HUES6 (cell line): ENCODE data around the gene STK32B.
"Not testable (repeated sequence)": the region's sequence is repeated elsewhere in the genome, so short reads cannot be mapped to it uniquely, and the experiment has no call there.

ENCODE experiments used
- H3K27ac ChIP-seq: 2 replicates; pipeline ENCODE4 v1.7.0; 2013; ENCODE audit warnings: low read depth, mild to moderate bottlenecking, low read length, inconsistent platforms
- H3K27me3 ChIP-seq: 2 replicates; pipeline ENCODE4 v1.6.1; 2013; ENCODE audit warnings: low read length; ENCODE audit not compliant: control insufficient read depth, insufficient read depth
- H3K36me3 ChIP-seq: 2 replicates; pipeline ENCODE4 v1.6.1; 2013; ENCODE audit warnings: low read length; ENCODE audit not compliant: control insufficient read depth, insufficient read depth
- H3K4me1 ChIP-seq: 2 replicates; pipeline ENCODE4 v1.6.1; 2013; ENCODE audit warnings: low read length; ENCODE audit not compliant: control insufficient read depth, insufficient read depth
- H3K4me3 ChIP-seq: 2 replicates; pipeline ENCODE4 v1.5.1; 2013; ENCODE audit warnings: low read depth, low read length
- H3K9ac ChIP-seq: one replicate; pipeline ENCODE4 v1.6.1; 2013; ENCODE audit warnings: mild to moderate bottlenecking, low read length
- H3K9me3 ChIP-seq: 2 replicates; pipeline ENCODE4 v1.6.1; 2013; ENCODE audit warnings: low read depth, low read length; ENCODE audit not compliant: control insufficient read depth, insufficient read depth

STK32B gene

GRCh38 chr4:5435823-5436222 is 384.5 kb downstream of the STK32B start:
- peaks cover 13% of the 10 kb centered on the region for H3K9me3 ChIP-seq
- no peaks in the 10 kb centered on the region for H3K27me3 ChIP-seq

DNA sequence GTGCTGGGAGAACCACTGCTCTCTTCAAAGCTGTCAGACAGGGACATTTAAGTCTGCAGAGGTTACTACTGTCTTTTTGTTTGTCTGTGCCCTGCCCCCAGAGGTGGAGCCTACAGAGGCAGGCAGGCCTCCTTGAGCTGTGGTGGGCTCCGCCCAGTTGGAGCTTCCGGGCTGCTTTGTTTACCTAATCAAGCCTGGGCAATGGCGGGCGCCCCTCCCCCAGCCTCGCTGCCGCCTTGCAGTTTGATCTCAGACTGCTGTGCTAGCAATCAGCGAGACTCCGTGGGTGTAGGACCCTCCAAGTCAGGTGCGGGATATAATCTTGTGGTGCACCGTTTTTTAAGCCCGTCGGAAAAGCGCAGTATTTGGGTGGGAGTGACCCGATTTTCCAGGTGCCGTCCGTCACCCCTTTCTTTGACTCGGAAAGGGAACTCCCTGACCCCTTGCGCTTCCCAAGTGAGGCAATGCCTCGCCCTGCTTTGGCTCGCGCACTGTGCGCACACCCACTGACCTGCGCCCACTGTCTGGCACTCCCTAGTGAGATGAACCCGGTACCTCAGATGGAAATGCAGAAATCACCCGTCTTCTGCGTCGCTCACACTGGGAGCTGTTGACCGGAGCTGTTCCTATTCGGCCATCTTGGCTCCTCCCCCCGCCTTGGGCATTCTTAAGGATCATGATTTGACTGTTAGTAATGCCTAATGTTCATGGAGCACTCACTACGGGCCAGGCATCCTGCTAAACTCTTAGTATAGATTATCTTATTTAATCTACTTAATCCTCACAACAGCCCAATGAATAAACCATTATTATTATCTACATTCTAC is 392.9 kb downstream of the STK32B start:
- peak overlapping the region; percentile 46 for H3K4me3 ChIP-seq
- peak overlapping the region; percentile 52 for H3K9ac ChIP-seq
- not testable (repeated sequence) for H3K27me3 ChIP-seq, H3K27ac ChIP-seq, H3K4me1 ChIP-seq, H3K9me3 ChIP-seq, H3K36me3 ChIP-seq

More at GRCh38 chr4:5435823-5436222, 384.5 kb downstream of the STK32B start:
- Histone ChIP-seq H3K4me1 (peaks cover 2% of the 10 kb centered on the region; the same call in 1 of the 2 replicates), H3K9ac (no peak overlapping the region), H3K36me3 (no peaks in the 10 kb centered on the region), H3K4me3 (no peak overlapping the region), H3K27ac (no peak overlapping the region)

GRCh38 chr4:5444918-5445517 is 393.7 kb downstream of the STK32B start:
- peak overlapping the region; percentile 46; the same call in 1 of the 2 replicates for H3K4me3 ChIP-seq
- H3K36me3 ChIP-seq = no peaks in the 10 kb centered on the region
- peaks cover 6% of the 10 kb centered on the region for H3K9me3 ChIP-seq
- H3K27me3 ChIP-seq = no peaks in the 10 kb centered on the region
- peaks cover 4% of the 10 kb centered on the region; the same call in 1 of the 2 replicates for H3K4me1 ChIP-seq
- no peak overlapping the region for H3K9ac ChIP-seq
- H3K27ac ChIP-seq = no peak overlapping the region

DNA sequence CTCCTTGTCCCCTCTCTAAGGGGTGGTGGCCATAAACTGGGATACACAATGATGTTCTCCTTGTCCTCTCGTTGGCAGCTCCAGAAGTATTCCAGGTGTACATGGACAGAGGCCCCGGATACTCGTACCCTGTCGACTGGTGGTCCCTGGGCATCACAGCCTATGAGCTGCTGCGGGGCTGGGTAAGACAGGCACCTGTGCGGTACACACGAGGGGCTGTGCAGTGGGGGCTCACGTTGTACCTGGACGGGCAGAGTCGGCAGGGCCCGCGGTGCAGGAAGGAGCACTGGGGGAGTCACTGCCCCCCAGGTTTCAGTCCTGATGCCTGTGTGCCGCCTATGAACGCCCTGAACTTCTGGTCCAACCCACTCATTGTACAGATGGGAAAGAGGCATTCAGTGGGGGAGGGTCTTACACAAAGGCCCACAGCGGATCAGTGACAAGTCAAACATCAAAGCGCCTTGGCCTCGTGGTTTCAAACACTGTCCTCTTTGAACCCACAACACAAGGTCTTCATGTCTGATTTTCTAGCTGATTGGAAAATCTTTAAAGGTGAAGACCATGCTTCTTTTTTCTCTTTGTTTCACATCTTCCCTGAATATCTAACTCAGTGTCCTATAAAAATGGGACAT is 395.4 kb downstream of the STK32B start:
- H3K4me3 ChIP-seq = no peak overlapping the region
- no peaks in the 10 kb centered on the region for H3K36me3 ChIP-seq
- H3K4me1 ChIP-seq = peaks cover 4% of the 10 kb centered on the region; the same call in 1 of the 2 replicates
- H3K27me3 ChIP-seq = no peaks in the 10 kb centered on the region
- H3K9ac ChIP-seq = no peak overlapping the region
- H3K27ac ChIP-seq = no peak overlapping the region
- peaks cover 6% of the 10 kb centered on the region for H3K9me3 ChIP-seq

GRCh38 chr4:5447755-5448154 is 396.5 kb downstream of the STK32B start:
- Histone ChIP-seq H3K27ac (no peak overlapping the region), H3K9me3 (peaks cover 6% of the 10 kb centered on the region), H3K9ac (no peak overlapping the region), H3K36me3 (no peaks in the 10 kb centered on the region), H3K27me3 (no peaks in the 10 kb centered on the region), H3K4me1 (peaks cover 4% of the 10 kb centered on the region; the same call in 1 of the 2 replicates), H3K4me3 (no peak overlapping the region)

DNA sequence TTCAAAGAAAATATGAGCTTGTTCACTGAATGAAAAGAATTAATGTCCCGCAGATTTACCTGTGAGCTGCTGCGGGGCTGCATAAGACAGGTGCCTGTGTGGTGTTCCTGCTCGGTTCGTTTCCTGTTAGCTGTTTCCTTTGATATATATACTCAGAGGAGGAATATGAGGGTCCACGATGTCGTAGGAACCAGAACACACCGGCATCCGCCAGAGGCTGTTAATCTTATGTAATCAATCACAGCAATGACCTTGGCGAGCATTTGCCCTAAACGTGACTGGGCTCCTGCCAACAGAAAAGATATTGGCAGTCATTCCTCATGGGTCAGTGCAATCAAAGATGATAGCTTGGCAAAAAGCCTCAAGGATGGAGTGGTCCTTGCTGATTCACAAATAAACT is 396.9 kb downstream of the STK32B start:
- no peaks in the 10 kb centered on the region for H3K36me3 ChIP-seq
- no peak overlapping the region for H3K9ac ChIP-seq
- peaks cover 6% of the 10 kb centered on the region for H3K9me3 ChIP-seq
- peaks cover 4% of the 10 kb centered on the region; the same call in 1 of the 2 replicates for H3K4me1 ChIP-seq
- H3K4me3 ChIP-seq = no peak overlapping the region
- no peak overlapping the region for H3K27ac ChIP-seq
- no peaks in the 10 kb centered on the region for H3K27me3 ChIP-seq

DNA sequence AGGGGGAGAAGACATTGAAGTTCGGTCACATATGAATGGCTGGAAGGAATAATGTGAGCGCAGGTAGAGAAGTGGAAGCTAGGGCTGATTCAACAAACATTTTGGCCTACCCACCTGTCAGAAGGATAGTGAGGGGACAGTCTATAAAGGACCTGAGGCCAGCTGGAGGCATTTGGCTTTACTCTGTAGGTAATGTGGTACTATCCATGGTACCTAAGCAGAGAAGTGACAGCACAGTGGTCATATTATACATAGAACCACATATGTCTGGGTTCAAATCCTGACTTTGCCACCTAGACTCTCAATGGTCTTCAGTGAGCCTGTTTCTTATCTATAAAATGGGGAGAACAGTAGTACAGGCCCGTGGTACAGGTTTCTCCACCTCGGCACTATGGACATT is 400.0 kb downstream of the STK32B start:
- no peak overlapping the region for H3K27ac ChIP-seq
- no peak overlapping the region for H3K4me3 ChIP-seq
- no peaks in the 10 kb centered on the region; the same call in 1 of the 2 replicates for H3K9me3 ChIP-seq
- H3K4me1 ChIP-seq = no peaks in the 10 kb centered on the region
- no peaks in the 10 kb centered on the region for H3K27me3 ChIP-seq
- no peaks in the 10 kb centered on the region for H3K36me3 ChIP-seq
- no peak overlapping the region for H3K9ac ChIP-seq

DNA sequence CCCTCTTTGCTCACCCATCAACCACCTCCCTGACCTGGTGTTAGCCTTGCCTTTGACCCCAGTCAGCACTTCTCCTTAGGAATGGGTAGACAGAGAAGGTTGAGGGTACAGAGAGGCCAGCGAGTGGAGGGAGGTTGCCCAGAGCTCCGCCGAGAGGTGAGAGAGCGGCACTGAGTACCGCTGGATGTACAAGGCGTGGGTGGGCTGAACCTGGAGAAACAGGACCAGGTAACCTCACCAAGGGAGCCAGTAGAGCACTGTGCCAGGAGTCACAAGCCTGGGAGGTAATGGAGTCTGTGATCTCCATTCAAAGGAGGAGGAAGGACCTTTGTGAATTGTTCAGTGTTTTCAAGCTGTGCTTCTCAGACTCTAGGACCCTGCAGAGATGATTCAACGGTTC is 400.9 kb downstream of the STK32B start:
- H3K4me3 ChIP-seq = no peak overlapping the region
- H3K36me3 ChIP-seq = no peaks in the 10 kb centered on the region
- H3K27ac ChIP-seq = no peak overlapping the region
- H3K27me3 ChIP-seq = no peaks in the 10 kb centered on the region
- no peaks in the 10 kb centered on the region; the same call in 1 of the 2 replicates for H3K9me3 ChIP-seq
- no peak overlapping the region for H3K9ac ChIP-seq
- H3K4me1 ChIP-seq = no peaks in the 10 kb centered on the region

DNA sequence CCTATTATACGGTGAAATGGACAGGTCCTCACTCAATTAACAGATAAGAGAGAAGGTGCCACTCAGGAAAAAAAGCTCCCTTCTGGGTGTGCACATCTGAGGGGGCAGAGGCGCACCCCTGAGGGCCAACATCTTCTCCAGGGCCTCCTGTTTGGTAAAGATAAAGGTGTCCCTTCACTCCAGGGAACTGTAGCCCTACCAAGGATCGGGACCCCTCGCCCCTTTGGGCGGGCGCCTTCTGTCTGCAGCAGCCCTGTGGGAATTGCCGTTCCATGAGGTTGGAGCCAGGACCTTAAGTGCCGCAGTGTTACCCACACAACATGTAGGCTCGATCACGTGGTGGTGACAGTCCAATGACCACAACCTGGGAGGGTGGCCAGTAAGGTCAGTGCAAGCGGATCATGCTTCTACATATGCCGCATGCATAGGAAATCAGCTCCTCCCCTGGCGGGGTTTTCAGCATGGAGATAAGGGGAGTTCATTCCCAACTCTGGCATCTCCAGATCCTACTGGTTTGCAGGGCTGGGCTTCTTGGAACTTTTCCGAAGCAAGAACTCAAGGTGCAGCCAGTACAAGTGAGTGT is 403.8 kb downstream of the STK32B start:
- no peak overlapping the region for H3K9ac ChIP-seq
- H3K27ac ChIP-seq = no peak overlapping the region
- H3K27me3 ChIP-seq = no peaks in the 10 kb centered on the region

DNA sequence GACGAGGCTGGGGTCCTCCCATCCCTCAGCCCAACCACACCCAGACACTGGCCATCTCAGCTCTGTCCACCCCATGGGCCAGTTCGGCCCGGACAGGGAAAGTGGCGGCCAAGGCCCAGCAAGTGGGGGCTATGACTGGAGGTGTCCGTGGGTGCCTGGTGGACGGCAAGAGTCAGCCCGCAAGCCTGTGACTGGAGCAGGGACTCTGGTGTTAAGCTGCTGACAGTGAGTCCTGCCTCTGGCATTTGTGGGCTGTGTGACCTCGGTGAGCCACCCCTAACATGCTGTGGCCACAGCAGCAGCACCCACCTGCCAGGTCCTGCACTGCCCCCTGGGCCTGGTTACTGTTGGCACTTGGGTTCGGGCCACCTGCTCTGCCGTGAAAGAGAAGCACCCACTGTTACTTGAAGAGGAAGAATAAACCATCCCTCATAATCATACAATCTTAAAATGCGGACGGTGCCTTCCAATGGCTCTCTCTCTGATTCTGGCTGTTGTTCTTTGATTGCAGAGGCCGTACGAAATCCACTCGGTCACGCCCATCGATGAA is 405.1 kb downstream of the STK32B start:
- H3K27ac ChIP-seq = no peak overlapping the region
- H3K9ac ChIP-seq = no peak overlapping the region
- H3K9me3 ChIP-seq = no peaks in the 10 kb centered on the region
- no peak overlapping the region for H3K4me3 ChIP-seq
- no peaks in the 10 kb centered on the region for H3K27me3 ChIP-seq
- no peaks in the 10 kb centered on the region for H3K4me1 ChIP-seq
- no peaks in the 10 kb centered on the region for H3K36me3 ChIP-seq

More for the DNA sequence above, 403.8 kb downstream of the STK32B start:
- Histone ChIP-seq H3K9me3 (no peaks in the 10 kb centered on the region), H3K4me1 (no peaks in the 10 kb centered on the region), H3K4me3 (no peak overlapping the region), H3K36me3 (no peaks in the 10 kb centered on the region)
